ENCODE measurements around the gene MYO9A.

Gene MYO9A

GRCh38 chr15:71779073-71779797 is 338.7 kb downstream of the MYO9A start:
- no peak for DNase-seq

GRCh38 chr15:71777216-71777943 is 340.6 kb downstream of the MYO9A start:
- DNase-seq: no peak

GRCh38 chr15:71776304-71776703 is 341.6 kb downstream of the MYO9A start:
- no peak for DNase-seq

- no peak for DNase-seq
Measured at GRCh38 chr15:71775856-71776255, 342.1 kb downstream of the MYO9A start.

GRCh38 chr15:71773206-71773859 is 344.6 kb downstream of the MYO9A start:
- DNase-seq: no peak

All from NCI-H446 (cell line).